GM21528 (cell line): ENCODE results near the gene SHLD1.
"Not testable (repeated sequence)": the region's sequence is repeated elsewhere in the genome, so short reads cannot be mapped to it uniquely, and the experiment has no call there.

Experiments used
- ATAC-seq: cut with Tn5 transposase; IDR thresholded peaks from one replicate; pipeline ENCODE4 v1.9.1; 2021; ENCODE audit warnings: mild to moderate bottlenecking, moderate library complexity; ENCODE audit not compliant: unreplicated experiment, low FRiP score

The SHLD1 gene

DNA sequence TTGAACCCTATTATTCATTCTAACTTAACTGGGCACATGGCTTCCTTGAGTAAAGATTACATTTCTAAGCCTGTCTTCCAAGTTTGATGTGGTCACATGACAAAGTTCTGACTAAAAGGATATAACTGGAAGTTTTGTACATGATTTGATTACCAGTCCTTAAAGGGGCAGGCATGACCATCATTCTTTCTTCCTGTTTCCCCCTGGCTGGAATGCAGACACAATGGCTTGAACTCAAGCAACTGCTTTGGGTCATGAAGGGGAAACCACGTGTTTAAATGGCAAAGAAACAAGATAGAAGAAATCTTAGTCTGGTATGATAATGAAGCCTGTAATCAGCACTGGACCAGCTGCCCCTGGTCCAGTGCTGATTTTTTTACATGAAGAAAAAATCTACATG is 15.6 kb upstream of the SHLD1 start:
- no peak for ATAC-seq

GRCh38 chr20:5735845-5736510 is 14.2 kb upstream of the SHLD1 start:
- ATAC-seq: no peak

DNA sequence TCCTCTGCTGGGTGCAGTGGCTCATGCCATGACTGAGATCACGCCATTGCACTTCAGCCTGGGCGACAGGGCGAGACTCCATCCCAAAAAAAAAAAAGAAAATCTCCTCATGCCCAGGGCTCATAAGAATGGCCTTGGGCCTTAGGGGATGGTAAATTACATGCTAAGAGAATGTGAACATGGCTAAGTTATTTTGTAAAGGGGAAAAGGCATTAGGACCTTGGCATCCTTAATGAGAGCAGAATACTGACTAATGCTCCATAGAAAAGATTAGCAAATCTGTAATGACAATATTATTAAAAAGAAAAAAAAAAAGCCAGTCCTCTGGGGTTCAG is 12.6 kb upstream of the SHLD1 start:
- no peak for ATAC-seq

GRCh38 chr20:5737966-5738365 is 12.2 kb upstream of the SHLD1 start:
- no peak for ATAC-seq

DNA sequence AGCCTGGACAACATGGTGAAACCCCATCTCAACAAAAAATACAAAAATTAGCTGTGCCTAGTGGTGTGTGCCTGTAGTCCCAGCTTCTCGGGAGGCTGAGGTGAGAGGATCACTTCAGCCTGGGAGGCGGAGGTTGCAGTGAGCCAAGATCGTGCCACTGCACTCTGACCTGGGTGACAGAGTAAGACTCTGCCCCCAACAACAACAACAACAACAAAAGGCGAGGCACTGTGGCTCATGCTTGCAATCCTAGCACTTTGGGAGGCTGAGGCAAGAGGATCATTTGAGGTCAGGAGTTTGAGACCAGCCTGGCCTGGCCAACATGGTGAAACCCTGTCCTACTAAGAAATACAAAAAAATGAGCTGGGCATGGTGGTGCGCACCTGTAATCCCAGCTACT is 9.6 kb upstream of the SHLD1 start:
- not testable (repeated sequence) for ATAC-seq

- no peak for ATAC-seq
Measured at GRCh38 chr20:5741089-5741488, 9.1 kb upstream of the SHLD1 start.

DNA sequence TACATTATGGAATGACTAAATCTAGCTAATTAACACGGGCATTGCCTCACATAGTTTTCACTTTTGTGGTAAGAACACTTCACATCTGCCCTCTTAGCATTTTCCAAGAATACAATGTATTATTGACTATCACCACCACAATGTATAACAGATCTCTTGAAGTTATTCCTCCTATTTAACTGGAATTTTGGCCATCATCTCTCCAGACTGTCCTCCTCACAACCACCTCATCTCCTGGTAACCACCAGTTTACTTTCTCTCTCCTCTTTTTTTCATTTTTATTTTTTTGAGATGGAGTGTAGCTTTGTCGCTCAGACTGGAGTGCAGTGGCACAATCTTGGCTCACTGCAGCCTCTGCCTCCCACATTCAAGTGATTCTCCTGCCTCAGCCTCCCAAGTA is 8.2 kb upstream of the SHLD1 start:
- ATAC-seq: no peak

DNA sequence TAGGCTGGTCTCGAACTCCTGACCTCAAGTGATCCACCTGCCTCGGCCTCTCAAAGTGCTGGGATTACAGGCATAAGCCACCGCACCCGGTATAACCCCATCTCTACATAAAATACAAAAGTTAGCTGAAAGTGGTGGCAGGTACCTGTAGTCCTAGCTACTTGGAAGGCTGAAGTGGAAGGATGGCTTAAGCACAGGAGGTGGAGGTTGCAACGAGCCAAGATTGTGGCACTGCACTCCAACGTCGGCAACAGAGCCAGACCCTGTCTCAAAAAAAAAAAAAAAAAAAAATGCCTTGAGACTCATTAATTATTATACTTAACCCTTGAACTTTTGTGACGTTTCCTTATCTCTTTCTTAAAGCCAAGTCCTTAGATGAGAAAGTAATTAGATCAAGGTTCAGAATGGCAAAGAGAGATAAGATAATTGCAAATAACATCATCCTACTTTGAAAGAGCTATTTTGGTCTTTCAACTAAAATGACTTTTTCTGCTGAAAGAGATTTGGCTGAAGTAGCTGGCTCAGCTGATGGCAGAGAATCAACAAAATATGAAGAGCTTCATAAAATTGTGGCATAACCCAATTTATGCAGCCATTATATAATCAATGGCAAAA is 4.7 kb upstream of the SHLD1 start:
- ATAC-seq: no peak

- no peak for ATAC-seq
Measured at GRCh38 chr20:5746064-5746463, 4.1 kb upstream of the SHLD1 start.

DNA sequence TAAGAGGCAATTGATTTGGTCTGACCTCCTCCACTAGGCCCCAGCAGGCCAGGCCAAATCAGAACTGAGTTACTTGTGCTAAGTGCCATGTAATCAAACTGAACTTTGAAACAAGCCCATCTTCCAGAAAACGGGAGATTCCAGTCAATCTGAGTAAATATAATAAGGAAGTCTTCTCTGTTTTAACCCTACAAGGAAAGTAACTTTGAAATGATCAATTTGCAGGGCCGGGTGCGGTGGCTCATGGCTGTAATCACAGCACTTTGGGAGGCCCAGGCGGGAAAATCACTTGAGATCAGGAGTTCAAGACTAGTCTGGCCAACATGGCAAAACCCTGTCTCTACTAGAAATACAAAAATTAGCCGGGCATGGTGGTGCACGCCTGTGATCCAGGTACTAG is 2.0 kb upstream of the SHLD1 start:
- no peak for ATAC-seq

DNA sequence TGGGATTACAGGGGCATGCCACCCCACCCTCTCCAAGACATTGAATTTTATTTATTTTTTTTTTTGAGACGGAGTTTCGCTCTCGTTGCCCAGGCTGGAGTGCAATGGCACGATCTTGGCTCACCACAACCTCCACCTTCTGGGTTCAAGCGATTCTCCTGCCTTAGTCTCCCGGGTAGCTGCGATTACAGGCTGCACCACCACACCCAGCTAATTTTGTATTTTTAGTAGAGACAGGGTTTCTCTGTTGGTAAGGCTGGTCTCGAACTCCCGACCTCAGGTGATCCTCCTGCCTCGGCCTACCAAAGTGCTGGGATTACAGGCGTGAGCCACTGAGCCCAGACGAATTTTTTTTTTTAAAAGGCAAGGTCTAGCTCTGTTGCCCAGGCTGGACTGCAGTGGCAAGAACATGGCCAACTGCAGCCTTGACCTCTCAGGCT is 669 bp upstream of the SHLD1 start:
- ATAC-seq: not testable (repeated sequence)

DNA sequence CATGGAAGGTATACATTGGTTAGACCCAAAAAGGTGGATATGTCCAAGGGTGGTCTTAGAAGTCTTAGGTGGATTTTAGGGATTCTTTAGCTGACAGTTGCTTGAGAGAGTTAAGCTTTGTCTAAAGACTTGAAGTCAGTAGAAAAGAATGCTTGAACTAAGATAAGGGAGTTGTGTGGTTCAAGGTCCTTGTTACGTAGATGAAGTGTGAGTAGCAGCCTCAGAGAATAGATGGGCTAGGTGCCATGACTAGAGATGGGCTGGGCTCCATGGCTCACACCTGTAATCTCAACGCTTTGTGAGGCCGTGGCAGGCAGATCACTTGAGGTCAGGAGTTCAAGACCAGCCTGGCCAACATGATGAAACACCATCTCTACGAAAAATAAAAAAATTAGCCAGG is 1.7 kb downstream of the SHLD1 start:
- ATAC-seq: no peak

DNA sequence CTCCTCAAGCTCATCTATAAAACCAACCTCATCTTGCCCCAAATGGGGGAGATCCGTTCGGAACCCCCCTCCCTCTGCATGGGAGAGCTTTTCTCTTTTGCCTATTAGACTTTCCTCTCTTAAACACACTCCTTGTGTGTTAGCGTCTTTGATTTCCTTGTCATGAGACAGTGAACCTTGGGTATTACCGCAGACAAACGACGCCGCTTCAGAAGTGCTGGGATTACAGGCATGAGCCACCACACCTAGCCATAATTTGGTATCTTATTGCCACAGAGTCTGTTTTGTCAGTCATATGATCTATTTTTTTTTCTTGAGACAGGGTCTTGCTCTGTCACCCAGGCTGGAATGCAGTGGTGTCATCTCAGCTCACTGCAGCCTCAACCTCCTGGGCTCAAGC is 3.6 kb downstream of the SHLD1 start:
- no peak for ATAC-seq

DNA sequence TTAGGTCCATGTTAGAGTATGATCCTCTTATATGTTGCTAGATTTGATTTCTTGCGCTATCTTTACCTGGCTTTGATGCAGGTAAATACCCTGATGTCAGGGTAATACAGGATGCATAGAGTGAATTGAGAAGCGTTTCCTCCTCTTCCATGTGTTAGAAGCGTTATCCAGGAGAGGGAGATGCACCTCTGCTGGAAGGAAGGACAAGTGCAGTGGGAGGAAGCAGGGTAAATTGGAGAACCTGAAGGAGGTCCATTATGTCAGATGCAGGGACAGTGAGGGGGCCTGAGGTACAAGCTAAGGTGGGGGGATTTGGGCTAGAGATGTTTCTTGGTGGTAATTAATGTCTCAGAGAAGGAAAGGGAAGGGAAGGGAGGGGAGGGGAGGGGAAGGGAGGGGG is 7.7 kb downstream of the SHLD1 start:
- no peak for ATAC-seq

- no peak for ATAC-seq
Measured at GRCh38 chr20:5766085-5766764, 16.0 kb downstream of the SHLD1 start.

GRCh38 chr20:5767493-5768098 is 17.4 kb downstream of the SHLD1 start:
- ATAC-seq: no peak

GRCh38 chr20:5770231-5770986 is 20.2 kb downstream of the SHLD1 start:
- ATAC-seq: no peak

GRCh38 chr20:5770987-5771318 is 20.8 kb downstream of the SHLD1 start:
- no peak for ATAC-seq

GRCh38 chr20:5772704-5773103 is 22.5 kb downstream of the SHLD1 start:
- no peak for ATAC-seq

DNA sequence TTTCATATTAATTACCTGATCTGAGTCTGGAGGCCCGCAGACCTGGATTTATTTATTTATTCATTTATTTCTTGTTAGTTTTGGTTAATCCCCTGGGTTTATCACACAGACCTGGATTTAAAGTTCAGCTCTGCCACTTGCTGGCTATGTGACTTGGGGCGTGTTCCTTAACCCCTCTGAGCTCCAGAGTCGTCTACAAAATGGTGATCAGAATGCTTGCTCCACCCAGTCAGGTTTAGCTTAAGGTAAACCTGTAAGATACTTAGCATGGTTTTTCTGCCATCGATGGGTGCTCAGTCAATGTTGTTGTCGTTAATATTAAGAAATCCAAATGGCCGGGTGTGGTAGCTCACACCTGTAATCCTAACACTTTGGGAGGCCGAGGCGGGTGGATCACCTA is 23.4 kb downstream of the SHLD1 start:
- no peak for ATAC-seq

DNA sequence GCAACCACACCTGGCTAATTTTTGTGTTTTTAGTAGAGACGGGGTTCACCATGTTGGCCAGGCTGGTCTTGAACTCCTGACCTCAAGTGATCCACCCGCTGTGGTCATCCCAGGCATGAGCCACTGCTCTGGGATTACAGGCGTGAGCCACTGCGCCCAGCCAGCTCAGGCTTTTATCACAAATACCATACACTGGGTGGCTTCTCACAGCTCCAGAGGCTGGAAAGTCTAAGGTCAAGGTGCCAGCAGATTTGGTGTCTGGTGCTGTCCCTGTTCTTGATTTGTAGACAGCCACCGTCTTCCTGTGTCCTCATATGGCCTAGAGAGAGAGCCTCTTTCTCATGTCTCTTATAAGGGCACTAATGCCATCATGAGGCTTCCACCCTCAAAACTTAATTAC is 25.9 kb downstream of the SHLD1 start:
- no peak for ATAC-seq
